ENCODE data around the gene THUMPD1.

- no peak for TF ChIP-seq YY1 (IDR thresholded peaks at IDR 0.05; ENCODE audit: extremely low read depth, insufficient replicate concordance, low read depth, low read length)
- no peak for TF ChIP-seq CTCF (IDR thresholded peaks at IDR 0.05 in 2 of 3, conservative IDR thresholded peaks at IDR 0.05 in 1 of 3; ENCODE audit: borderline replicate concordance in 1 of 3, insufficient read depth in 1 of 3, low read depth in 2 of 3, low read length in 2 of 3)
- no peak for TF ChIP-seq POLR2AphosphoS5 (IDR thresholded peaks at IDR 0.05; ENCODE audit: low read depth, low read length)
- no peak for TF ChIP-seq MAX (IDR thresholded peaks at IDR 0.05)
- no peak for TF ChIP-seq TCF7L2 (IDR thresholded peaks at IDR 0.05; ENCODE audit: borderline replicate concordance, extremely low read depth, insufficient read depth, insufficient read length)
- no peak for TF ChIP-seq EGR1 (IDR thresholded peaks at IDR 0.05; ENCODE audit: low read depth)
- TF ChIP-seq EZH2phosphoT487 (IDR thresholded peaks at IDR 0.05; ENCODE audit: borderline replicate concordance): no peak
- TF ChIP-seq, protein P1, sequence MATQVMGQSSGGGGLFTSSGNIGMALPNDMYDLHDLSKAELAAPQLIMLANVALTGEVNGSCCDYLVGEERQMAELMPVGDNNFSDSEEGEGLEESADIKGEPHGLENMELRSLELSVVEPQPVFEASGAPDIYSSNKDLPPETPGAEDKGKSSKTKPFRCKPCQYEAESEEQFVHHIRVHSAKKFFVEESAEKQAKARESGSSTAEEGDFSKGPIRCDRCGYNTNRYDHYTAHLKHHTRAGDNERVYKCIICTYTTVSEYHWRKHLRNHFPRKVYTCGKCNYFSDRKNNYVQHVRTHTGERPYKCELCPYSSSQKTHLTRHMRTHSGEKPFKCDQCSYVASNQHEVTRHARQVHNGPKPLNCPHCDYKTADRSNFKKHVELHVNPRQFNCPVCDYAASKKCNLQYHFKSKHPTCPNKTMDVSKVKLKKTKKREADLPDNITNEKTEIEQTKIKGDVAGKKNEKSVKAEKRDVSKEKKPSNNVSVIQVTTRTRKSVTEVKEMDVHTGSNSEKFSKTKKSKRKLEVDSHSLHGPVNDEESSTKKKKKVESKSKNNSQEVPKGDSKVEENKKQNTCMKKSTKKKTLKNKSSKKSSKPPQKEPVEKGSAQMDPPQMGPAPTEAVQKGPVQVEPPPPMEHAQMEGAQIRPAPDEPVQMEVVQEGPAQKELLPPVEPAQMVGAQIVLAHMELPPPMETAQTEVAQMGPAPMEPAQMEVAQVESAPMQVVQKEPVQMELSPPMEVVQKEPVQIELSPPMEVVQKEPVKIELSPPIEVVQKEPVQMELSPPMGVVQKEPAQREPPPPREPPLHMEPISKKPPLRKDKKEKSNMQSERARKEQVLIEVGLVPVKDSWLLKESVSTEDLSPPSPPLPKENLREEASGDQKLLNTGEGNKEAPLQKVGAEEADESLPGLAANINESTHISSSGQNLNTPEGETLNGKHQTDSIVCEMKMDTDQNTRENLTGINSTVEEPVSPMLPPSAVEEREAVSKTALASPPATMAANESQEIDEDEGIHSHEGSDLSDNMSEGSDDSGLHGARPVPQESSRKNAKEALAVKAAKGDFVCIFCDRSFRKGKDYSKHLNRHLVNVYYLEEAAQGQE (IDR thresholded peaks at IDR 0.05; ENCODE audit: low read depth): no peak
- TF ChIP-seq JUND (IDR thresholded peaks at IDR 0.05): no peak
- no peak for TF ChIP-seq SP1 (IDR thresholded peaks at IDR 0.05; ENCODE audit: low read depth)
- no peak for TF ChIP-seq EZH2 (IDR thresholded peaks at IDR 0.05)
- TF ChIP-seq ZNF274 (IDR thresholded peaks at IDR 0.05; ENCODE audit: low read depth, low read length): no peak
Observed at GRCh38 chr16:20782470-20782869, 40.9 kb upstream of the THUMPD1 start.

All from HCT116 (cell line).